ENCODE measurements around the gene SMC5.
A peak's percentile ranks its signal among the peaks of the same experiment; 100 is the strongest.
"Not testable (repeated sequence)": the region's sequence is repeated elsewhere in the genome, so short reads cannot be mapped to it uniquely, and the experiment has no call there.

The SMC5 gene

DNA sequence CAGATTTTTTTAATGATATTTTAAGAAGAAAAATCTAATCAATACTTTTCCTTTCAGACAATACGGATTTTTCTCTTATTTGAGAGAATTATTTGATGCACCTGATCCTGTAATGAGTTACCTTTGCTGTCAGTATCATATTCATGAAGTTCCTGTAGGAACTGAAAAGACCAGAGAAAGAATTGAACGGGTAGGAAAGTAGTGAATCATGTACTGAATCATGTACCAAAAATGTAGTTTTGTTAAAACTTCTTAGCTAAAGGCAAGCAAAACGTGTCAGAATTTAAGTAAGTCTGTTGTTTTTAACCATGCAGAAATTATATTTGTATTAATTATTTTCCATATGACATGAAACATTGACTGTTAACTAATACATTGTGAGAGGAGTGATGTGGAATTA lies 56.6 kb downstream of the SMC5 start:
- H3K27ac ChIP-seq: no peak overlapping the region
- TF ChIP-seq, protein P1, sequence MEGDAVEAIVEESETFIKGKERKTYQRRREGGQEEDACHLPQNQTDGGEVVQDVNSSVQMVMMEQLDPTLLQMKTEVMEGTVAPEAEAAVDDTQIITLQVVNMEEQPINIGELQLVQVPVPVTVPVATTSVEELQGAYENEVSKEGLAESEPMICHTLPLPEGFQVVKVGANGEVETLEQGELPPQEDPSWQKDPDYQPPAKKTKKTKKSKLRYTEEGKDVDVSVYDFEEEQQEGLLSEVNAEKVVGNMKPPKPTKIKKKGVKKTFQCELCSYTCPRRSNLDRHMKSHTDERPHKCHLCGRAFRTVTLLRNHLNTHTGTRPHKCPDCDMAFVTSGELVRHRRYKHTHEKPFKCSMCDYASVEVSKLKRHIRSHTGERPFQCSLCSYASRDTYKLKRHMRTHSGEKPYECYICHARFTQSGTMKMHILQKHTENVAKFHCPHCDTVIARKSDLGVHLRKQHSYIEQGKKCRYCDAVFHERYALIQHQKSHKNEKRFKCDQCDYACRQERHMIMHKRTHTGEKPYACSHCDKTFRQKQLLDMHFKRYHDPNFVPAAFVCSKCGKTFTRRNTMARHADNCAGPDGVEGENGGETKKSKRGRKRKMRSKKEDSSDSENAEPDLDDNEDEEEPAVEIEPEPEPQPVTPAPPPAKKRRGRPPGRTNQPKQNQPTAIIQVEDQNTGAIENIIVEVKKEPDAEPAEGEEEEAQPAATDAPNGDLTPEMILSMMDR (conservative IDR thresholded peaks at IDR 0.05): no peak

GRCh38 chr9:70318002-70318401 lies 59.2 kb downstream of the SMC5 start:
- no peak overlapping the region for H3K27ac ChIP-seq
- TF ChIP-seq, protein P1 (conservative IDR thresholded peaks at IDR 0.05): no peak

DNA sequence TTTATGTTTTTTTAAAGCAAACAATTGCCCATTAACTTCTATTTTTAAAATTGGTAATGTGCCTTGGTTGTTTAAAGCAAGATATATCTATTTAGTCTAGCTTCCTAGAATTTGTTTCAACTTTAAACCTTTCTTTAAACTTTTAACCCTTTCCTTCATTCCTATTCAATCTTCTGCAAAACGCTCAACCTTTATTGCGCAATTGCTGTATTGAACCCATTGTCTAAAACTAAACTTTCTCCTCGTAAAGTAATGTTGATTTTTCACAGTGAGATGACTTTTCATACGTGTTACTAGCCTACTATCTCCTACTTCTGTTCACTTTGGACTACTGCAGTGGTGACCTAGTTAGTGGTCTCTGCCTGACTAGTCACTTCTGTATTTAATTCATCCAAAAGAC lies 63.3 kb downstream of the SMC5 start:
- TF ChIP-seq, protein P1 (conservative IDR thresholded peaks at IDR 0.05): no peak
- H3K27ac ChIP-seq: no peak overlapping the region

DNA sequence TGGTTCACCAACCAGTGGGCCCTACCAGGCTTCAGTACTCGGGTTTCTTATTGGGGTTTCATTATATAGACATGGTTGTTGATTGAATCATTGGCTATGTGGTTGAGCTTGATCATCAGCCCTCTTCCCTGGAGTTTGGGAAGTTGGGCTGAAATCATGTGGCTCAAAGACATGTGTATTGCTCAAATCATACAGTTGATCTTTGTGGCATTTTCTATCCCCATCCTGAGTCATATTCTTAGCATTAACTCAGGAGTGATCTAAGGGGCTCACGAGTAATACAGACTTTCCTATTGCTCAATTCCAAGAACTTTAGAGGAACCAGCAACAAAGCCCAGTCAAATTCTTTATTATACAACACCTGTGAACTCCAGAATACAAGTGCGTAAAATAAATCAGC lies 66.2 kb downstream of the SMC5 start:
- H3K27ac ChIP-seq: no peak overlapping the region
- TF ChIP-seq, protein P1 (conservative IDR thresholded peaks at IDR 0.05): no peak

DNA sequence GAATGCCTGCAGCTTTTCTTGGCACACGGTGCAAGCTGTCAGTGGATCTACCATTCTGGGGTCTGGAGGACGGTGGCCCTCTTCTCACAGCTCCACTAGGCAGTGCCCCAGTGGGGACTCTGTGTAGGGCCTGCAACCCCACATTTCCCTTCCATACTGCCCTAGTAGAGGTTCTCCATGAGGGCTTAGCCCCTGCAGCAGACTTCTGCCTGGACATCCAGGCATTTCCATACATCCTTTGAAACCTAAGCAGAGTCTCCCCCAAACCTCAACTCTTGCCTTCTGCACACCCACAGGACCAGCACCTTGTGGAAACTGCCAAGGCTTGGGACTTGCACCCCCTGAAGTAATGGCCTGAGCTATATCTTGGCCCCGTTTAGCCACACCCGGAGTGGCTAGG lies 69.8 kb downstream of the SMC5 start:
- H3K27ac ChIP-seq: not testable (repeated sequence)

GRCh38 chr9:70340572-70340971 lies 81.8 kb downstream of the SMC5 start:
- H3K27ac ChIP-seq: no peak overlapping the region
- TF ChIP-seq, protein P1 (conservative IDR thresholded peaks at IDR 0.05): peak; percentile 71

DNA sequence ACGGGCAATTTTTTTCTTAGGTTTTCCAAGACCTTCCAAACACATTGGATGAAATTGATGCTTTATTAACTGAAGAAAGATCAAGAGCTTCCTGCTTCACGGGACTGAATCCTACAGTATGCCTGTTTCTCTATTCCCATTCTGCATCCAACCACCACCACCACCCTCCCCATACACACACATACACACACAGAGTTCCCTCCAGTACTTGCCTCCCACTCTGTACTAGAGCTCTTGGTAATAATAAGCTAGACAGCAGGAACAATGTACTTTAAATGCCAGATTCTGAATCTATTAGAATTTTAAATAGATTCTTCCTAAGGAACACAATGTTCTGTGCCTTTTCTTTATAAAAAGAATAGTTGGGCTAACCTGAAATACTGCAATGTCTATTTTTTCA lies 88.3 kb downstream of the SMC5 start:
- TF ChIP-seq, protein P1 (conservative IDR thresholded peaks at IDR 0.05): no peak
- H3K27ac ChIP-seq: no peak overlapping the region

DNA sequence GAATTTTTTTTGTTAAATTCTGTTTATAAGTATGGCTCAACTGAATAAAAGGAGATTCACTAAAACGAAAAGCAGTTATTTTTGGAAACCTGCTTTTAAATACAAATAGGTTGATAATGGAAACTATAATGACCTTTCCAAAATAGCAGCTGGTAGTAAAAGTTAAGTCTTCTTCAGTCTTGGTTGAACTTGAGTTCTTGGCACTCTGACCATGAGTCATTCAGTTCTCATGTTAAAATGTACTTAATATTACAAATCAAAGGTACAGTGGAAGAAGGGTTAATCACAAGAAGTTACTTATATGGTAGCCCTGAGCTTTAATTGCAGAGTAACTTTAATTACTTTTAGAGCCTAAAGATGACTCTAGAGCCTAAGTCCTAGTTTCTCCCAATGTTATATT lies 93.6 kb downstream of the SMC5 start:
- TF ChIP-seq, protein P1 (conservative IDR thresholded peaks at IDR 0.05): no peak
- H3K27ac ChIP-seq: no peak overlapping the region
